ENCODE data around the gene TLR9. TPM values are rescaled to one million over a fixed set of nuclear protein-coding genes. Genes with fewer than 3 reads are reported as not detected.

Gene TLR9
- total RNA-seq, 6 experiments from 2014 or later, result not detected

- TF ChIP-seq CTCF (IDR thresholded peaks at IDR 0.05), result no peak
- Mint-ChIP-seq H3K4me3 (no peak overlapping the region), H3K4me1 (ENCODE audit: low read depth) (peaks cover 12% of the 10 kb centered on the region), H3K36me3 (ENCODE audit: low read depth) (no peaks in the 10 kb centered on the region), H3K27ac (no peak overlapping the region), H3K9me3 (no peaks in the 10 kb centered on the region), H3K27me3 (ENCODE audit: insufficient read depth) (peaks cover 7% of the 10 kb centered on the region)
- DNase-seq, result no peak
Measured at GRCh38 chr3:52185837-52186236, 39.6 kb downstream of the TLR9 start.

- H3K4me1 Mint-ChIP-seq (ENCODE audit: low read depth), result peaks cover 7% of the 10 kb centered on the region
Measured at GRCh38 chr3:52185311-52185710, 40.1 kb downstream of the TLR9 start.

GRCh38 chr3:52184690-52185089 lies 40.8 kb downstream of the TLR9 start:
- H3K27me3 Mint-ChIP-seq (ENCODE audit: insufficient read depth), result peaks cover 9% of the 10 kb centered on the region
- no peak for DNase-seq
- no peak overlapping the region for H3K27ac Mint-ChIP-seq
- H3K4me1 Mint-ChIP-seq (ENCODE audit: low read depth), result peaks cover under 1% of the 10 kb centered on the region; the same call in 1 of the 2 replicates
- H3K9me3 Mint-ChIP-seq, result no peaks in the 10 kb centered on the region
- no peaks in the 10 kb centered on the region for H3K36me3 Mint-ChIP-seq (ENCODE audit: low read depth)
- TF ChIP-seq CTCF (IDR thresholded peaks at IDR 0.05), result no peak
- no peak overlapping the region for H3K4me3 Mint-ChIP-seq

More at GRCh38 chr3:52185311-52185710, 40.1 kb downstream of the TLR9 start:
- peaks cover 7% of the 10 kb centered on the region for H3K27me3 Mint-ChIP-seq (ENCODE audit: insufficient read depth)
- no peaks in the 10 kb centered on the region for H3K36me3 Mint-ChIP-seq (ENCODE audit: low read depth)
- H3K27ac Mint-ChIP-seq, result no peak overlapping the region
- H3K4me3 Mint-ChIP-seq, result no peak overlapping the region
- no peaks in the 10 kb centered on the region for H3K9me3 Mint-ChIP-seq
- TF ChIP-seq CTCF (IDR thresholded peaks at IDR 0.05), result no peak
- no peak for DNase-seq

GRCh38 chr3:52183786-52184445 lies 41.5 kb downstream of the TLR9 start:
- Mint-ChIP-seq H3K4me1 (ENCODE audit: low read depth) (no peaks in the 10 kb centered on the region), H3K27me3 (ENCODE audit: insufficient read depth) (peaks cover 9% of the 10 kb centered on the region), H3K9me3 (no peaks in the 10 kb centered on the region), H3K36me3 (ENCODE audit: low read depth) (no peaks in the 10 kb centered on the region), H3K4me3 (no peak overlapping the region), H3K27ac (no peak overlapping the region)
- DNase-seq, result no peak
- TF ChIP-seq CTCF (IDR thresholded peaks at IDR 0.05), result no peak

- no peaks in the 10 kb centered on the region for H3K9me3 Mint-ChIP-seq
- H3K27ac Mint-ChIP-seq, result no peak overlapping the region
Measured at GRCh38 chr3:52182691-52183090, 42.8 kb downstream of the TLR9 start.

More at GRCh38 chr3:52182691-52183090, 42.8 kb downstream of the TLR9 start:
- Mint-ChIP-seq H3K27me3 (ENCODE audit: insufficient read depth) (peaks cover 17% of the 10 kb centered on the region), H3K36me3 (ENCODE audit: low read depth) (no peaks in the 10 kb centered on the region), H3K4me1 (ENCODE audit: low read depth) (no peaks in the 10 kb centered on the region), H3K4me3 (no peak overlapping the region)
- no peak for DNase-seq
- TF ChIP-seq CTCF (IDR thresholded peaks at IDR 0.05), result no peak

Measured in HFFc6 (cell line).